ENCODE measurements around the gene SMAD3.
"Not testable (repeated sequence)": the region's sequence is repeated elsewhere in the genome, so short reads cannot be mapped to it uniquely, and the experiment has no call there.

The SMAD3 gene

DNA sequence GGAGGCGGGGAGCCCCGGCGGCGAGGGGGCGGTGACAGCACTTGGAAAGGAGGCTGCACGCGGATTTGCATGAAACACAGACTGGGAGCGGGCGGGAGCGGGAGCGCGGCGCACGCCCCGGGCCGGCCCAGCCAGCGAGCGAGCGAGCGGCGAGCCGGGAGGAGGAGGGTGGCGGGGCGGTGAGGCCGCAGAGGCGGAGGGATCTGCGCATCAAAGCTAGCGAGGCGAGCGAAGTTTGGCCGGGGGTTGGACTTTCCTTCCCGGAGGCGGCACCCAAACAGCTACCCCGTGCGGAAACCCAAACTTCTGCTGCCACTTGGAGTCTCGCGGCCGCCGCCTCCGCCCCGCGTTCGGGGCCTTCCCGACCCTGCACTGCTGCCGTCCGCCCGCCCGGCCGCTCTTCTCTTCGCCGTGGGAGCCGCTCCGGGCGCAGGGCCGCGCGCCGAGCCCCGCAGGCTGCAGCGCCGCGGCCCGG, at the start of gene SMAD3:
Gene SMAD3, plus strand, starts transcription at position 72 of the 475 bp plus-strand sequence. CDS start 553 bp downstream, outside the sequence.
- no peak for FAIRE-seq

- FAIRE-seq = no peak
Observed at GRCh38 chr15:67017311-67017710, 48.1 kb upstream of the SMAD3 start.

- no peak for FAIRE-seq
Observed at GRCh38 chr15:67018026-67018425, 47.4 kb upstream of the SMAD3 start.

DNA sequence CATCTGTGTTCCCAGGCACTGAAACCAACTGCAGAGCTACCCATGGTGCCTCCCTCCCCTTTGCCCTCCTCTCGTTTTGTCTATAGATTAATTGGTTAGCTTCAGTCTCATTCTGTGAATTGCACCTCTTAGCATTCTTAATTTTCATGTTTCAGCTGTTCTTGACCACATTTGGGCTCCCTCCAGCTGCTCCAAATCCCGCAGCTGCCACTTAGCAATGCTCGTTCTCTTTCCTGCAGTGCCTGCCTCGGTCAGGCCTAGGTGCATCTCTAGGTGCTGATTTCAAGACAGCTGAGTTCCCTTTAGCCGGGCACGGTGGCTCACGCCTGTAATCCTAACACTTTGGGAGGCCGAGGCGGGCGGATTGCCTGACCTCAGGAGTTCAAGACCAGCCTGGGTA, 47.0 kb upstream of the SMAD3 start:
- no peak for FAIRE-seq

DNA sequence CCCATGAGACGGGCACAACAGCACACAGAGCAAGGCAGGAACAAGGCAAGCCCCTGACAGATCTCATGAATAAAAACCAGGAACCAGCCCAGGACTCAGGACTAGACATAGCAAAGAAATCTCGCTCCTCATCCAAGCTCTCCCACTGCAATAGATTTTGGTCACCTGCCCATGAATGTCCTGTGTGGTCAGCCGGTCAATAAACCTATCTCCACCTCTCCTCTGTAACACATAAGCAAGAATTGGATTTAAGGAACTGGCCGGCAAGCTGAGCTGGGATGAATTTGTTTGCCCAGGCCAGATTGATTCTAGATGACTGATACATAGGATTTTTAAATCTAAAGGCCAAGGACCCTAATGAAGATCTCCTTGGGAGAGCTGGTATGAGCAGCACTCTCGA, 46.3 kb upstream of the SMAD3 start:
- FAIRE-seq = no peak

DNA sequence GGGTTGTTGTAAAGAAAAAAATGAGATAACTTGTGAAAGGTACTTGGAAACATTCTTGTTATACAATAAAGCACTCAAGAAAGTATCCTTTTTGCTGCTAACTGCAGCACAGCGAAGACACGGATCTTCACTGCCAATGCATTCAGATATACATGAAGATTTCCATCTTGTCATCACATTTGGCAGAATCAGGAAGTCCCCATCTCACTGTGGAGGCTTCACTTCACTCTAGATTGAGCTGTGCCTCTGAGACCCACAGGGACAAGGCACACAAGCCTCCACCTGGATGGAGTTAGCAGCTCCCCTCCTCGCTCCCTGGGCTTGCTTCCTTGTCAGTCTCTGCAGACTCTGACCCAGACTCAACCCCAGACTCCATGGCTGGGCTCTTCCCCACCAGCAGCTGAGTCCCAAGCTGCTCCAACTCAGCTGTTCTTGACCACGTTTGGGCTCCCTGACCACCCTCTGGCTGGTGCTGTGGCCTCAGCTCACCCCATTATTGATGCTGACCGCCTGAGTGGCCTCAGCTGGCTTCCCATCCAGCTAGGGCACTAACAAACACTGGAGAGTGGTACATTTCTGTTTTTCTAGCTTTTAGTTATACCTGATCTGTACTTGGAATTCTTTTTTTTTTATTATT, 45.4 kb upstream of the SMAD3 start:
- FAIRE-seq = no peak

GRCh38 chr15:67020668-67021067, 44.7 kb upstream of the SMAD3 start:
- FAIRE-seq = not testable (repeated sequence)

GRCh38 chr15:67021455-67021854, 43.9 kb upstream of the SMAD3 start:
- FAIRE-seq = no peak

DNA sequence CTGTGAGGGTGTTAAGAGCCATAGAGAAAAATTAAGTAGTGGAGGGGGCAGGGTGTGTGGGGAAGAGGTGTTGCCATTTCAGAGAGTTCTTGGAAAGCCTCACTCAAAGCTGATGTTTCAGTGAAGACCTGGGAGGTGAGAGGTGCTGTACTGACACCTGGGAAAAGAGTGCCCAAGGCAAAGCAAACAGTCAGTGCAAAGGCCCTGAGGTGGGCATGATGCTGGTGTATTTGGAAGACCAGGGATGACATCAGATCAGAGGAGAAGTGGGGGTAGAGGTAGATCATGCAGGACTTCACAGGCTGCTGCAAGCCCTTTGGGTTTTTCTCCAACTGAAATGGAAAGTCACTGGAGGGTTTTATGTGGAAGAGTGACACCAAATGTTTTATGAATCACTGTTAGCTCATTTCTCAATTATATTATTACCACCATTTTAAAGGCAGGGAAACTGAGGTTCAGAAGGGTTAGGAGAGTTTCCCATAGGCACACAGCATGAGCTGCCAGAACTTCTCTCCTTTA, 42.8 kb upstream of the SMAD3 start:
- FAIRE-seq = no peak

- no peak for FAIRE-seq
Observed at GRCh38 chr15:67023517-67024313, 41.7 kb upstream of the SMAD3 start.

DNA sequence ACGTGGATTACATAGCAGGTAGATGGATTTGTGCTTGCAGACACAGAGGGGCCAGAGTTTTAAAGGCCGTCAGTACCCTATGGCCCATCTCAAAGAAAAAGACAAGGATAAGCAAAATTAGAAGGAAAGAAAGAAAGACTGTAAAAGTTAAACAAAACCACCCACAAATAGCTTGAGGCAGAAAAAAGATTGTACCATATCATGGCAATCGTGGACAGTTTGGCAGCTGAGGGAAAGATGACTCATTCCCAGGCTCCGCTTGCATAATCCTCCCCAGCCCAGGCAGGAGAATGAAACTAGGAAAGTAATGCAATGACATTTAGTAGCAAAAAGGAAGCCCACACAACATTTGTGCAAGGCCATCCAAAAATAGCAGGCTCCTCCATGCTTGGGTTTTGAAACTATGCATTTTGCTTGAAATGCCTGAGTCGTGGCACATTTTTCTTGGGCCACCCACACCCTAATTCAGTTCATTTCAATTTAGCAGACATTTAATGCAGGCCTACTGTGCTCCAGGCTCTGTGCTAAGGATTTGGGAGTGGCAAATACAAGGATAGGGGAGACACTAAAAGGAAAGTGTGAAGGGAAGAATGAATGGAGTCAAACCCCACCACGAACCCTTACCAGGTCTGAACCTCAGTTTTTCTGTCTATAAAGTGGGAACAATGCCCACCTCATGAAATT, 40.9 kb upstream of the SMAD3 start:
- FAIRE-seq = no peak

DNA sequence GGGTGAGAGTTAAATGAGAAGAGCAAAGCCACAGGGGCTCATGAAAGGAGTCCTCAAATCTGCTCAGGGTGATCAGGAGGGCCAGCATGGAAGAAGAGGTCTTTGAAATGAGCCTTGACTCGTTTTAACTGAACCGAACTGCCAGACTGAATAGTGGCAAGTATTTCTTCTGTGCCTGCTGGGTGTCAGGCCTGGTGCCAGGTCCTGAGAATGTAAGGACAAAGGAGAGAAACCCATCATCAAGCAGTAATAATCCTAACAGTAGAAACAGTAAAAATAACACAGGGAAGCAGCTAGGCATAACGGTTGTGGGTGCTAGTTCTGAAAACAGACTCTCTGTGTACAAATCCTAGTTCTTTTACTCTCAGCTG, 40.4 kb upstream of the SMAD3 start:
- FAIRE-seq = no peak

- FAIRE-seq = no peak
Observed at GRCh38 chr15:67025719-67026609, 39.4 kb upstream of the SMAD3 start.

DNA sequence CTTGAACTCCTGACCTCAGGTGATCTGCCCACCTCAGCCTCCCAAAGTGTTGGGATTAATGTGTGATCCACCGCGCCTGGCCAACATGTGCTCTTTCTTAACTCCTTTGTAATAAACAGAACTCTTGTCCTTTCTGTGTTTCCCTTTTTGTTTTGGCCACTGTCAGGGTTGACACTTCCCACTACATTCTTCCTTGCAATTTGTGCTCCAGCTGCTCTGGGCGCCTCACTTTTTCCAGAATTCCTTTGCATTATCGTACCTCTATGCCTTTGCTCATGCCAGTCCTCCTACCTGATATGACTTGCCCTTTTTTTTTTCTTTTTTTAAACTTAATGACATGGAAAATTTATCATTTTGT, 38.8 kb upstream of the SMAD3 start:
- FAIRE-seq = no peak

DNA sequence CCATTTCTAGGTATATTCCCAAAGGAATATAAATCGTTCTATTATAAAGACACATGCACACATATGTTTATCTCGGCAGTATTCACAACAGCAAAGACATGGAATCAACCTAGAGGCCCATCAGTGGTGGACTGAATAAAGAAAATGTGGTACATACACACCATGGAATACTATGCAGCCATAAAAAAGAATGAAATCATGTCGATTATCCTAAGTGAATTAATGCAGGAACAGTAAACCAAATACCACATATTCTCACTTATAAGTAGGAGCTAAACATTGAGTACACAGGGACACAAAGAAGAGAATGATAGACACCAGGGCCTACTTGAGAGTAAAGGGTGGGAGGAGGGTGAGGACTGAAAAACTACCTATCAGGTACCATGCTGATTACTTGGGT, 37.0 kb upstream of the SMAD3 start:
- not testable (repeated sequence) for FAIRE-seq

GRCh38 chr15:67030036-67030762, 35.2 kb upstream of the SMAD3 start:
- no peak for FAIRE-seq

GRCh38 chr15:67031331-67031730, 34.1 kb upstream of the SMAD3 start:
- FAIRE-seq = no peak

DNA sequence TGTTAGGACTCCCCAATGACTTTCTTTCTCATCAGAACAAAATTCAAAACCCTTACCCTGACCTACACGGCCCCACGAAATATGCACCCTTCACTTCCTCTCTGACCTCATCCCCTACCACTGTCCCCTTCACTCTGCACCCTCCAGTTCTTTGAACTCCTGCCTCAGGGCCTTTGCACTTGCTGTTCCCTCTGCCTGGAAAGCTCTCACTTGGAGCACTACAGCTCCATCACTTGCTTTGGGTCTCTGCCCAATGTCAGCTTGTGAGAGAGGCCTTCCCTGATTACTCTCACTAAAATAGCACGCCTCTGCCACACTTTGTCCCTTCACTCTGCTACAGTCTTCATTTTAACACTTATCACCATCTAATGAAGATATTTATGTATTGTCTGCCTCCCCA, 32.8 kb upstream of the SMAD3 start:
- no peak for FAIRE-seq

DNA sequence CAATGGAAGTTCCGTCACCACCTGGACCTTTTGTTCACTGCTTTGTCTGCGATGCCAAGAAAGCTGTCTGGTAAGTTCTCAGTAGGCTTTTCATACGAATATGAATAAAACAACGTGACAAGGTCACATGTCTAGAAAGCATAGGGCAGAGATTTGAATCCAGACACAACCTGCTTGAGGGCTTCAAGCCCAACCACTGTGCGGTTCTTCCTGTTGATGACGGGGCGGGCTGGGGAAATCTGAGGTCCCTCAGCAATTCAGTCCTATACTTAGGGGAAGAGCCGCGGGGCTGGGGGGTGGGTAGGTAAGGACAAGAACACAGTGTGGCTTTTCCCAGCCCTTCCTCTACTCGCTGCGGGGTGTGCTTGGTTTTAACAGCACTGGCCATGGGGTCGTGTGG, 32.4 kb upstream of the SMAD3 start:
- FAIRE-seq = no peak

GRCh38 chr15:67033571-67034044, 31.8 kb upstream of the SMAD3 start:
- FAIRE-seq = no peak

DNA sequence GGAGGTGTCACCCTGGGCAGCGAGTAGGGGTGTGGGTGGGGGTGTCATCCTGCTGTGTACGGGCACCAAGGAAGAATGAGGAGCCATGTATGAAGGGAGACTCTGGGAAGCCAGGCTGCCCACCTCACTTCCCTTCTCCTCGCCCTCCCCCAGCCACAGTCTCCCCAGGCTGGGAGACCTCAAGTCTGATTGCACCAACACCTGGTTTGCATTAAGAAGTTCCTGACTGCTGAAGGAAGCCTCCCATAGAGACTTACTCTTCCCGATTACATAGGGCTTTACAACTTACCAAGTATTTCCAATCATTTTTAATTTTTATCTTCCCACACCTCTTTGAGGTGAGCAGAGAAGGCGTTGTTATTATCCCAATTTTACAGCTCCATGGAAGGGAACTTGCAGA, 29.5 kb upstream of the SMAD3 start:
- no peak for FAIRE-seq
